Parathyroid adenoma (tissue), 2 donors: Measurements from ENCODE around the gene NLK.

Experiments
- H2AFZ ChIP-seq: fragments of 300-600 bp; sonication (generic); one replicate; pipeline ENCODE4 v1.7.0; 2017; ENCODE audit warnings: antibody characterized with exemption, mild to moderate bottlenecking
- H3K27ac ChIP-seq: fragments of 300-600 bp; sonication (generic); one replicate; pipeline ENCODE4 v1.7.0; 2017
- H3K27me3 ChIP-seq: fragments of 300-600 bp; sonication (generic); one replicate; pipeline ENCODE4 v1.7.0; 2017; ENCODE audit warnings: low read length; ENCODE audit not compliant: control insufficient read depth, insufficient read depth
- H3K36me3 ChIP-seq: fragments of 300-600 bp; sonication (generic); one replicate; pipeline ENCODE4 v1.7.0; 2017; ENCODE audit warnings: low read length; ENCODE audit not compliant: control insufficient read depth, insufficient read depth
- H3K4me1 ChIP-seq: fragments of 300-600 bp; sonication (generic); one replicate; pipeline ENCODE4 v1.7.0; 2017; ENCODE audit warnings: control low read depth
- H3K4me2 ChIP-seq: fragments of 300-600 bp; sonication (generic); one replicate; pipeline ENCODE4 v1.7.0; 2017; ENCODE audit warnings: low read length
- H3K4me3 ChIP-seq: fragments of 300-600 bp; sonication (generic); one replicate; pipeline ENCODE4 v1.7.0; 2017; ENCODE audit warnings: low read depth, low read length
- H3K79me2 ChIP-seq: fragments of 300-600 bp; sonication (generic); one replicate; pipeline ENCODE4 v1.7.0; 2017; ENCODE audit warnings: control low read depth
- H3K9ac ChIP-seq: fragments of 300-600 bp; sonication (generic); one replicate; pipeline ENCODE4 v1.7.0; 2017; ENCODE audit warnings: mild to moderate bottlenecking
- H3K9me3 ChIP-seq: fragments of 300-600 bp; sonication (generic); one replicate; pipeline ENCODE4 v1.7.0; 2017; ENCODE audit warnings: low read length; ENCODE audit not compliant: control insufficient read depth
- CTCF ChIP-seq: fragments of 300-600 bp; sonication (generic); IDR thresholded peaks from one replicate; pipeline ENCODE4 v1.7.0; 2017; ENCODE audit warnings: antibody characterized with exemption, mild to moderate bottlenecking
- donor health status: primary hyperparathyroidism.

NLK gene

GRCh38 chr17:28133562-28133970 is 91.1 kb downstream of the NLK start:
- Histone ChIP-seq H3K9me3 (no peaks in the 10 kb centered on the region), H3K4me3 (no peak overlapping the region), H2AFZ (no peak overlapping the region), H3K4me2 (no peak overlapping the region), H3K36me3 (no peaks in the 10 kb centered on the region), H3K4me1 (no peaks in the 10 kb centered on the region), H3K79me2 (no peaks in the 10 kb centered on the region), H3K27ac (no peak overlapping the region), H3K27me3 (no peaks in the 10 kb centered on the region), H3K9ac (no peak overlapping the region)
- no peak for TF ChIP-seq CTCF

- Histone ChIP-seq H3K27me3 (no peaks in the 10 kb centered on the region), H2AFZ (no peak overlapping the region), H3K27ac (no peak overlapping the region), H3K79me2 (no peaks in the 10 kb centered on the region), H3K9ac (no peak overlapping the region), H3K4me3 (no peak overlapping the region), H3K4me1 (peaks cover 6% of the 10 kb centered on the region), H3K4me2 (no peak overlapping the region), H3K9me3 (no peaks in the 10 kb centered on the region), H3K36me3 (no peaks in the 10 kb centered on the region)
- TF ChIP-seq CTCF = no peak
These were observed 94.4 kb downstream of the NLK start for GRCh38 chr17:28136923-28137322.

- no peak for TF ChIP-seq CTCF
- H3K27ac ChIP-seq = no peak overlapping the region
- H3K4me1 ChIP-seq = peaks cover 6% of the 10 kb centered on the region
- H3K79me2 ChIP-seq = no peaks in the 10 kb centered on the region
- H3K4me2 ChIP-seq = no peak overlapping the region
- no peak overlapping the region for H2AFZ ChIP-seq
- H3K9me3 ChIP-seq = no peaks in the 10 kb centered on the region
- no peak overlapping the region for H3K9ac ChIP-seq
- H3K4me3 ChIP-seq = no peak overlapping the region
- H3K36me3 ChIP-seq = no peaks in the 10 kb centered on the region
- no peaks in the 10 kb centered on the region for H3K27me3 ChIP-seq
These were observed 97.3 kb downstream of the NLK start for GRCh38 chr17:28139822-28140221.

- no peak overlapping the region for H3K4me3 ChIP-seq
- H3K4me1 ChIP-seq = peaks cover 6% of the 10 kb centered on the region
- no peak overlapping the region for H2AFZ ChIP-seq
- H3K36me3 ChIP-seq = no peaks in the 10 kb centered on the region
- H3K27me3 ChIP-seq = no peaks in the 10 kb centered on the region
- H3K9me3 ChIP-seq = no peaks in the 10 kb centered on the region
- H3K79me2 ChIP-seq = no peaks in the 10 kb centered on the region
- H3K9ac ChIP-seq = no peak overlapping the region
- no peak overlapping the region for H3K27ac ChIP-seq
- H3K4me2 ChIP-seq = no peak overlapping the region
- TF ChIP-seq CTCF = no peak
These were observed 98.8 kb downstream of the NLK start for GRCh38 chr17:28141313-28141712.

- no peaks in the 10 kb centered on the region for H3K9me3 ChIP-seq
- H3K4me2 ChIP-seq = no peak overlapping the region
- no peaks in the 10 kb centered on the region for H3K27me3 ChIP-seq
- H3K4me3 ChIP-seq = no peak overlapping the region
- no peak overlapping the region for H2AFZ ChIP-seq
- H3K79me2 ChIP-seq = no peaks in the 10 kb centered on the region
- H3K36me3 ChIP-seq = no peaks in the 10 kb centered on the region
- H3K27ac ChIP-seq = no peak overlapping the region
- TF ChIP-seq CTCF = no peak
- H3K4me1 ChIP-seq = peaks cover 6% of the 10 kb centered on the region
- H3K9ac ChIP-seq = no peak overlapping the region
These were observed 99.3 kb downstream of the NLK start for GRCh38 chr17:28141773-28142172.
